ENCODE data around the gene ERAL1. TPM values are rescaled to one million over a fixed set of nuclear protein-coding genes. Genes with fewer than 3 reads are reported as not detected.

The ERAL1 gene
- 27.0 and 27.7 TPM in 2 replicates for total RNA-seq

DNA sequence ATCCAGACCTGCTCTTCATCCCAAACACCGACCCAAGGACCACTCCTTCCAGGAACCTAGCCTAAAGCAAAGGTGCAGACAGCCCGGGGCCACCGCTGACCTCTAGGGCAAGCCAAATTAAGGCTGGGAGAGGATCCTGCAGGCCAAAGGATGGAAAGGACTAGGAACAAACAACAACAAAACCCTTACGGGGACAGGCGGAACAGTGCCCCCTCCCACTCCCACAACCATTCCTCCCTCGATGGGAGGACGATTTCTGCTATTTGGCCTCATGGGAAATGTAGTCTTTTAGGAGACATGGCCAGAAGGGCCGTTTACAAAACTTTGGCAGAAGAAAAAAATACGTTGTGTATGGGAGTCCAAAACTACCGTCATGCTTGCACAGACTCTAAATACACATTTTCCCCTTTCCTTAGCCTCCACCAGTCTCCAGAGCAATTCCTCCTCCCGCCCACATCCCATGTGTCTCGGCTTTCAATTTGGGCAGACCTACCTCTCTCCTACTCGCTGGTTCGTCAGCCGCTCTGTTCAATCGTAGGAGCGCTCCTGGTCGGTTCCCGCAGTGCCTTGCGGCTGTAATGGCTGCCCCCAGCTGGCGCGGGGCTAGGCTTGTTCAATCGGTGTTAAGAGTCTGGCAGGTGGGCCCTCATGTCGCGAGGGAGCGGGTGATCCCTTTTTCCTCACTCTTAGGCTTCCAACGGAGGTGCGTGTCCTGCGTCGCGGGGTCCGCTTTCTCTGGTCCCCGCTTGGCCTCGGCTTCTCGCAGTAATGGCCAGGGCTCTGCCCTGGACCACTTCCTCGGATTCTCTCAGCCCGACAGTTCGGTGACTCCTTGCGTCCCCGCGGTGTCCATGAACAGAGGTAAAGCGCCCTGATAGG is at the start of gene ERAL1:
Gene ERAL1, plus strand, starts transcription at position 560 of the 879 bp plus-strand sequence. Its CDS starts 19 bp downstream, at position 579.

DNA sequence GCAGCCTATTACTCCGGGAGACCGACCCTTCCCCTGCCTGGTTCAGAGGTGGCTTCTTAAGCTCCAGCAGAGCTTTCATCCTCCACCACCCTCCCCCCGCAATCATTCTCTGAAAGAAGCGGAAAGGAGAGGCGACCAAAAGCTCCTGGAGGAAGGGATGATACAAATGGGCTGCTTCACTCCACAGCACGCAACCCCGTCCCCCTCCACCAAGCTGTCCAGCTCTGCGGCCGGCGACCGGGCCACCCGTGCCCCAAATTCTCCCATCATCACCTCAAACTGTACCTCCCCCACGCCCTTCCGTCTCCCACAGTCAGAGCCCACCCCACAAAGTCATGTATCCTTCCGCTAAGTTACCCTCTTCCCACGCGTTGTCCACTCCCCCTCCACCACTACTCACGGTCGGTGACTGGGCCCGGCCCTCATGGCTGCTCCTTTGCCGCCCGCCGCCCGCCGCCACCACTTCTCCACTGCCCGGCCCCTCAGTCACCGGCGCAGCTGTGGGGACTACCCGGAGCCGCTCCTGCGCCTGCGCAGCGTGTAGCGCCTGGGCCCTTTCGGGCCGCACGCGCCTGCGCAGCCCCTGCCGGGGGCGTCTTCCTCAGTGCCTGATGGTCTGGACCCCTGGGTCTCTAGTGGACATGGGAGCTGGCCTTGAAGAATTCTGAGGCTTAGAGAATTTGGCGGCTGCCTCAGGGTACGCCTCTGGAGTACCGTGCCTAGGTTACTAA is 12.4 kb upstream of the ERAL1 start, which contains the start of gene FAM222B:
Gene FAM222B, minus strand, starts transcription at position 509 of the 731 bp plus-strand sequence. CDS start 76,123 bp downstream, outside the sequence.

DNA sequence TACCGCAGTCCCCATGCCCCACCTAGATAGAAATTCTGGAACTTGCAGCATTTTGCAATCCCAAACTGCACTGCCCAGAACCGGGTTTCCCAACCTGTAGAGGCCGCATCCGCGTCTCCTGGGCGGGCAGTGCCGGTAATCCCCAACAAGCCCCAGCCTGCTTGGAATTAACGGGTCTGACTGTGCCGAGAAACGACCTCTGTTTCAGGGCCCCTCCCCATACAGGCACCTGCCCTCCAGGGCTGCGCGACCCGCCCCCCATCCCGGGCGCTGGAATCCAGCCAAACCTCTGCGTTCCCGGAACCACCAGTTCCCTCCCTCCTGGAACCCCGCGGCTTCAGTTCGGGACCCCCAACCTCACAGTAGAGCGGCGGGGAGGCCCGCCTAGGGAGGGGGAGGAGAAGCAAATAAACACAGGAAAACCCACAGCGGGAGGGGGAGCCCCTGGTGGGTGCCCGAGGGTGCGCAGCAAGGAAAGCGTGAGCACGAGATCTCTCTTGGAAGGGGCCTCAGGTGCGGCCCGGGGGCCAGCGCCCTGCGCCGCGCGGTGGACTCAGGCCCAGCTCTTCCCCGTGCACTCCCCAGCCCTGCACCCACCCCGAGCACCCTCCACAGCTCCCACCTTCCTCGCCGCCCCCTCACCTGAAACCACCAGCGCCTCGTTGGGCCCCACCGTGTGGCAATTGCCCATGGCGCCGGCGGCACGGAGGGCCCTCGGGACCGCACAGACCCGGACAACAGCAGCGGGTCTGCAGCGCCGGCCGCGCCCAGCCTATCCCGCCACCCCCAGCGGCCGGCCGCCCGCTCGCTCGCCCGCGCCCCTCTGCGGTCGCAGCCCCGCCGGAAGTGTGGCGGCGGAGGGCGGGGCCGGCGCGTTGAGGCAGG is 42.3 kb downstream of the ERAL1 start, which contains the start of gene FLOT2:
Gene FLOT2, minus strand, starts transcription at position 850 of the 885 bp plus-strand sequence. Its CDS starts 159 bp downstream, at position 691.

DNA sequence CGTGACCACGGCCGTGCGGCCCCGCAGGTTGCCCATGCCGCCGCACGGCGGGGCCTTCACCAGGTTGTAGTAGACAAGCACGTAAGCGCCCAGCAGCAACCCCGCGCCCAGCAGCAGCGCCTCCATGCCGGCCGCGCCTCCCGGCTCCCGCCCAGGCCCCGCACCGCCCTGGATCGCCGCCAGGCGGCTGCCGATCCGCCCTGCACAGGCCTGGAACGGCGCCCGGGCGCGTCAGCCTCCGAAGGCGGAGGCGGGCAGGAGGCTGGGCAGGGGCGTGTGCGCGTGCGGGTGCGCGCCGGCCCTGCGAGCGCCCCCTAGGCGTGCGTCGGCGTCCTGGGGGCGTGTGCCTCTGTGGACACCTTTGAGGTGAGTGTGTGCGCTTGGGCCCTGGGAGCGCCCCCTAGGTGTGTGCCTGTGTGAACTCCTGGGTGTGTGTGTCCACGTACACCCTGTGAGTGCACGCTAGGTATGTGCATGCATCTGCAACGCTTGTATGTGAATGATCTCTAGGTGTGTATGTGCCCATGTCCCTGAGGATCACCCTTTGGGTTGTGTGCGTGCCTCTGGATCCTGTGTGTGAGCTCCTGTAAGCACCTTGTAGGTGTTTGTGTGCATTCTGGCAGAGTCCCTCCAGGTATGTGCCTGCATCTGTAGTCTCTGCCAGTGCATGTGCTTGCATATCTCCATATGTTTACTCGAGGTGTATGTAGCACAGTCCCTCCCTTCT is 48.2 kb downstream of the ERAL1 start, which contains the start of gene DHRS13:
Gene DHRS13, minus strand, starts transcription at position 261 of the 727 bp plus-strand sequence. Its CDS starts 135 bp downstream, at position 126.

Small RNA genes lying within 50 kb of the gene (small RNA-seq; reads per million reads assigned to genes)
- gene RF00019: not detected

Other genes starting within 250 kb of the ERAL1 start
- gene RSKR, start 240.8 kb upstream of the ERAL1 start, total RNA-seq: 3.8 and 5.5 TPM in 2 replicates
- gene BLTP2, start 209.9 kb upstream of the ERAL1 start, total RNA-seq: 148 and 156 TPM in 2 replicates
- 30.3 and 44.3 TPM in 2 replicates for gene SDF2, start 193.1 kb upstream of the ERAL1 start, total RNA-seq
- gene SUPT6H, start 192.8 kb upstream of the ERAL1 start, total RNA-seq: 53.3 and 62.3 TPM in 2 replicates
- 0.54 and 0.78 TPM in 2 replicates for gene PROCA1, start 143.1 kb upstream of the ERAL1 start, total RNA-seq
- 188 and 196 TPM in 2 replicates for gene RAB34, start 137.1 kb upstream of the ERAL1 start, total RNA-seq
- 560 and 658 TPM in 2 replicates for gene RPL23A, start 135.0 kb upstream of the ERAL1 start, total RNA-seq
- gene TLCD1, start 128.8 kb upstream of the ERAL1 start, total RNA-seq: 3.3 and 4.6 TPM in 2 replicates
- 3.9 and 4.8 TPM in 2 replicates for gene NEK8, start 126.2 kb upstream of the ERAL1 start, total RNA-seq
- 15.9 and 17.8 TPM in 2 replicates for gene TRAF4, start 111.0 kb upstream of the ERAL1 start, total RNA-seq
- 4.9 and 5.0 TPM in 2 replicates for gene FAM222B, start 12.2 kb upstream of the ERAL1 start, total RNA-seq
- 29.8 and 30.8 TPM in 2 replicates for gene FLOT2, start 42.7 kb downstream of the ERAL1 start, total RNA-seq
- 2.4 and 3.5 TPM in 2 replicates for gene DHRS13, start 48.1 kb downstream of the ERAL1 start, total RNA-seq
- 16.0 and 17.0 TPM in 2 replicates for gene PHF12, start 96.5 kb downstream of the ERAL1 start, total RNA-seq
- gene SEZ6, start 151.0 kb downstream of the ERAL1 start, total RNA-seq: not detected in 2 replicates
- gene PIPOX, start 188.1 kb downstream of the ERAL1 start, total RNA-seq: 1.2 and 2.4 TPM in 2 replicates